Mesendoderm (in vitro differentiated cells): Measurements from ENCODE around the gene RERE.
"Not testable (repeated sequence)": the region's sequence is repeated elsewhere in the genome, so short reads cannot be mapped to it uniquely, and the experiment has no call there.

ENCODE experiments used
- DNase-seq: peaks from one replicate; pipeline ENCODE4 v3.0.0; 2013
- H2AK5ac ChIP-seq: 2 replicates; pipeline ENCODE4 v1.6.1; 2013; ENCODE audit warnings: low read length, inconsistent platforms
- H2BK120ac ChIP-seq: 2 replicates; pipeline ENCODE4 v1.6.1; 2013; ENCODE audit warnings: low read depth, mild to moderate bottlenecking, low read length, moderate library complexity, mixed read lengths
- H2BK15ac ChIP-seq: replicated peaks from 2 replicates; pipeline ENCODE4 v1.6.1; 2013; ENCODE audit warnings: low read depth, mild to moderate bottlenecking, moderate library complexity
- H2BK5ac ChIP-seq: 2 replicates; pipeline ENCODE4 v1.6.1; 2013; ENCODE audit warnings: low read length, inconsistent platforms
- H3K18ac ChIP-seq: 2 replicates; pipeline ENCODE4 v1.6.1; 2013; ENCODE audit warnings: mild to moderate bottlenecking, low read length, mixed read lengths
- H3K23ac ChIP-seq: one replicate; pipeline ENCODE4 v1.6.1; 2013; ENCODE audit warnings: low read length
- H3K27ac ChIP-seq: 2 replicates; pipeline ENCODE4 v1.5.1; 2013; ENCODE audit warnings: low read depth, mild to moderate bottlenecking, inconsistent platforms, low read length, moderate library complexity
- H3K27me3 ChIP-seq: 2 replicates; pipeline ENCODE4 v1.6.1; 2013; ENCODE audit warnings: low read length, control low read depth, mild to moderate bottlenecking, inconsistent platforms; ENCODE audit not compliant: insufficient read depth, poor library complexity
- H3K36me3 ChIP-seq: 2 replicates; pipeline ENCODE4 v1.6.1; 2013; ENCODE audit warnings: low read length, inconsistent platforms; ENCODE audit not compliant: control insufficient read depth, insufficient read depth
- H3K4ac ChIP-seq: one replicate; pipeline ENCODE4 v1.6.1; 2013; ENCODE audit warnings: low read depth, mild to moderate bottlenecking, low read length, moderate library complexity
- H3K4me1 ChIP-seq: 2 replicates; pipeline ENCODE4 v1.6.1; 2013; ENCODE audit warnings: low read depth, low read length, inconsistent platforms; ENCODE audit not compliant: control insufficient read depth
- H3K4me2 ChIP-seq: 2 replicates; pipeline ENCODE4 v1.6.1; 2013; ENCODE audit warnings: low read length
- H3K4me3 ChIP-seq: 2 replicates; pipeline ENCODE4 v1.5.1; 2013; ENCODE audit warnings: mild to moderate bottlenecking, low read length
- H3K56ac ChIP-seq: one replicate; pipeline ENCODE4 v1.6.1; 2013; ENCODE audit warnings: low read length
- H3K79me1 ChIP-seq: 2 replicates; pipeline ENCODE4 v1.6.1; 2013; ENCODE audit warnings: low read length, inconsistent platforms
- H3K79me2 ChIP-seq: 2 replicates; pipeline ENCODE4 v1.6.1; 2013; ENCODE audit warnings: mild to moderate bottlenecking, low read length; ENCODE audit not compliant: control insufficient read depth, insufficient read depth
- H3K9ac ChIP-seq: 2 replicates; pipeline ENCODE4 v1.6.1; 2013; ENCODE audit warnings: low read length, inconsistent platforms
- H4K5ac ChIP-seq: one replicate; pipeline ENCODE4 v1.6.1; 2013; ENCODE audit warnings: low read length
- H4K8ac ChIP-seq: one replicate; pipeline ENCODE4 v1.6.1; 2013; ENCODE audit warnings: low read depth, mild to moderate bottlenecking, control low read depth, low read length, moderate library complexity
- WGBS: extraction: QIAGEN DNeasy Blood & Tissue Kit; methylation state at CpG from one replicate; pipeline ENCODE4 v1.1.7; 2013; ENCODE audit warnings: low lambda C conversion rate, missing lambda C conversion rate; ENCODE audit not compliant: insufficient coverage; ENCODE audit errors: extremely low coverage; 5-methylcytosine and 5-hydroxymethylcytosine counted together

Gene RERE

GRCh38 chr1:8455700-8456307 is 361.6 kb downstream of the RERE start:
- no peak overlapping the region for H3K4ac ChIP-seq
- H2AK5ac ChIP-seq, result no peak overlapping the region
- no peak overlapping the region for H3K9ac ChIP-seq
- H2BK120ac ChIP-seq, result no peak overlapping the region
- no peak overlapping the region for H3K18ac ChIP-seq
- no peak overlapping the region for H3K4me3 ChIP-seq
- H3K4me2 ChIP-seq, result no peak overlapping the region
- no peak overlapping the region for H3K56ac ChIP-seq
- no peak overlapping the region for H3K27ac ChIP-seq
- no peaks in the 10 kb centered on the region for H3K27me3 ChIP-seq
- H4K5ac ChIP-seq, result no peak overlapping the region
- no peaks in the 10 kb centered on the region for H3K36me3 ChIP-seq
- H3K79me1 ChIP-seq, result peaks cover 7% of the 10 kb centered on the region
- no peak for DNase-seq
- no peak overlapping the region for H3K23ac ChIP-seq
- no peak overlapping the region for H2BK15ac ChIP-seq
- no CpG with 5 or more reads among the region's 7 CpGs for WGBS
- H4K8ac ChIP-seq, result no peak overlapping the region
- no peaks in the 10 kb centered on the region for H3K79me2 ChIP-seq
- H3K4me1 ChIP-seq, result peaks cover 5% of the 10 kb centered on the region
- H2BK5ac ChIP-seq, result no peak overlapping the region

GRCh38 chr1:8450312-8450711 is 367.1 kb downstream of the RERE start:
- H2AK5ac ChIP-seq, result no peak overlapping the region
- no peak overlapping the region for H4K8ac ChIP-seq
- peaks cover 5% of the 10 kb centered on the region for H3K79me1 ChIP-seq
- no peak overlapping the region for H3K4me2 ChIP-seq
- WGBS, result no CpG with 5 or more reads among the region's 11 CpGs
- no peak overlapping the region for H3K4me3 ChIP-seq
- no peak overlapping the region for H3K18ac ChIP-seq
- H4K5ac ChIP-seq, result no peak overlapping the region
- peaks cover 1% of the 10 kb centered on the region for H3K36me3 ChIP-seq
- no peak for DNase-seq
- no peak overlapping the region for H3K27ac ChIP-seq
- no peaks in the 10 kb centered on the region for H3K27me3 ChIP-seq
- no peak overlapping the region for H2BK15ac ChIP-seq
- H2BK5ac ChIP-seq, result no peak overlapping the region
- H3K23ac ChIP-seq, result no peak overlapping the region
- H3K4me1 ChIP-seq, result no peaks in the 10 kb centered on the region
- H3K79me2 ChIP-seq, result no peaks in the 10 kb centered on the region
- no peak overlapping the region for H2BK120ac ChIP-seq
- no peak overlapping the region for H3K9ac ChIP-seq
- no peak overlapping the region for H3K56ac ChIP-seq
- H3K4ac ChIP-seq, result no peak overlapping the region

- Histone ChIP-seq H3K79me2 (no peaks in the 10 kb centered on the region), H3K4me1 (no peaks in the 10 kb centered on the region), H3K27ac (no peak overlapping the region), H3K79me1 (peaks cover 5% of the 10 kb centered on the region), H2BK5ac (no peak overlapping the region), H3K4ac (no peak overlapping the region), H4K5ac (no peak overlapping the region), H3K4me3 (no peak overlapping the region), H4K8ac (no peak overlapping the region), H3K23ac (no peak overlapping the region), H3K4me2 (no peak overlapping the region), H3K56ac (no peak overlapping the region), H2BK120ac (no peak overlapping the region), H3K9ac (no peak overlapping the region), H2AK5ac (no peak overlapping the region), H3K27me3 (no peaks in the 10 kb centered on the region), H2BK15ac (no peak overlapping the region), H3K36me3 (peaks cover 1% of the 10 kb centered on the region), H3K18ac (no peak overlapping the region)
- no CpG with 5 or more reads among the region's 12 CpGs for WGBS
- no peak for DNase-seq
Measured at GRCh38 chr1:8448911-8449661, 368.4 kb downstream of the RERE start.

GRCh38 chr1:8448505-8448904 is 368.9 kb downstream of the RERE start:
- not testable (repeated sequence) for H3K27ac ChIP-seq, H2BK15ac ChIP-seq, H3K79me1 ChIP-seq, H3K9ac ChIP-seq, H3K18ac ChIP-seq, H2AK5ac ChIP-seq, H4K5ac ChIP-seq, H4K8ac ChIP-seq, H2BK5ac ChIP-seq, H2BK120ac ChIP-seq, H3K36me3 ChIP-seq, H3K4me3 ChIP-seq, H3K23ac ChIP-seq, H3K56ac ChIP-seq, H3K27me3 ChIP-seq, H3K4ac ChIP-seq, DNase-seq, H3K4me2 ChIP-seq, H3K4me1 ChIP-seq, H3K79me2 ChIP-seq
- WGBS, result no CpG with 5 or more reads among the region's 11 CpGs

- Histone ChIP-seq H3K27ac (no peak overlapping the region), H3K27me3 (no peaks in the 10 kb centered on the region), H3K4ac (no peak overlapping the region), H4K8ac (no peak overlapping the region), H3K79me2 (no peaks in the 10 kb centered on the region), H3K9ac (no peak overlapping the region), H3K79me1 (peaks cover 4% of the 10 kb centered on the region), H2AK5ac (no peak overlapping the region), H3K23ac (no peak overlapping the region), H3K18ac (no peak overlapping the region), H3K36me3 (peaks cover 1% of the 10 kb centered on the region), H4K5ac (no peak overlapping the region), H2BK5ac (no peak overlapping the region), H2BK15ac (no peak overlapping the region), H3K4me1 (no peaks in the 10 kb centered on the region), H2BK120ac (no peak overlapping the region), H3K4me2 (no peak overlapping the region), H3K56ac (no peak overlapping the region), H3K4me3 (no peak overlapping the region)
- no peak for DNase-seq
- no CpG with 5 or more reads among the region's 9 CpGs for WGBS
Measured at GRCh38 chr1:8447616-8448150, 369.8 kb downstream of the RERE start.
